ENCODE data around the gene NEDD4L. TPM values are rescaled to one million over a fixed set of nuclear protein-coding genes. Genes with fewer than 3 reads are reported as not detected.

The NEDD4L gene
- total and polyA plus RNA-seq, 10 of the 15 experiments (the other 5 are each of a cell fraction or from before 2014, with no cell fraction given): 7.4 to 24.0 (median 17.7) TPM

- Histone ChIP-seq H3K4me2 (ENCODE audit: control insufficient read depth, insufficient read depth) (no peak overlapping the region), H3K9ac (ENCODE audit: control insufficient read depth, insufficient read depth, low read length) (no peak overlapping the region), H3K27me3 (replicated peaks in 1 of 2; ENCODE audit: control insufficient read depth in 2 of 2, insufficient read depth in 2 of 2, low read length in 1 of 2) (no peaks in the 10 kb centered on the region), H3K79me2 (ENCODE audit: control insufficient read depth, insufficient read depth, low read length) (no peaks in the 10 kb centered on the region), H2AFZ (ENCODE audit: control insufficient read depth, low read depth, low read length) (no peak overlapping the region), H3K27ac (ENCODE audit: control insufficient read depth, insufficient read depth) (no peak overlapping the region), H4K20me1 (ENCODE audit: control insufficient read depth, insufficient read depth) (no peaks in the 10 kb centered on the region), H3K4me1 (ENCODE audit: control insufficient read depth, insufficient read depth, low read length) (0 out of 2 replicates have a peak, but pooled peaks cover 4% of the 10 kb centered on the region), H3K9me3 (replicated peaks; ENCODE audit: control insufficient read depth, insufficient read depth, low read length) (no peaks in the 10 kb centered on the region), H3K36me3 (ENCODE audit: control insufficient read depth in 2 of 2, insufficient read depth in 2 of 2, low read length in 1 of 2) (peaks cover 0 to 4% of the 10 kb centered on the region in 2 experiments; a peak in 1 of 4 replicates), H3K4me3 (no peak overlapping the region)
- TF ChIP-seq IRF4 (IDR thresholded peaks at IDR 0.05; ENCODE audit: low read depth, low read length): no peak
- no peak for TF ChIP-seq SMAD1 (IDR thresholded peaks at IDR 0.05; ENCODE audit: low read depth, partially characterized antibody)
- TF ChIP-seq, protein P1, sequence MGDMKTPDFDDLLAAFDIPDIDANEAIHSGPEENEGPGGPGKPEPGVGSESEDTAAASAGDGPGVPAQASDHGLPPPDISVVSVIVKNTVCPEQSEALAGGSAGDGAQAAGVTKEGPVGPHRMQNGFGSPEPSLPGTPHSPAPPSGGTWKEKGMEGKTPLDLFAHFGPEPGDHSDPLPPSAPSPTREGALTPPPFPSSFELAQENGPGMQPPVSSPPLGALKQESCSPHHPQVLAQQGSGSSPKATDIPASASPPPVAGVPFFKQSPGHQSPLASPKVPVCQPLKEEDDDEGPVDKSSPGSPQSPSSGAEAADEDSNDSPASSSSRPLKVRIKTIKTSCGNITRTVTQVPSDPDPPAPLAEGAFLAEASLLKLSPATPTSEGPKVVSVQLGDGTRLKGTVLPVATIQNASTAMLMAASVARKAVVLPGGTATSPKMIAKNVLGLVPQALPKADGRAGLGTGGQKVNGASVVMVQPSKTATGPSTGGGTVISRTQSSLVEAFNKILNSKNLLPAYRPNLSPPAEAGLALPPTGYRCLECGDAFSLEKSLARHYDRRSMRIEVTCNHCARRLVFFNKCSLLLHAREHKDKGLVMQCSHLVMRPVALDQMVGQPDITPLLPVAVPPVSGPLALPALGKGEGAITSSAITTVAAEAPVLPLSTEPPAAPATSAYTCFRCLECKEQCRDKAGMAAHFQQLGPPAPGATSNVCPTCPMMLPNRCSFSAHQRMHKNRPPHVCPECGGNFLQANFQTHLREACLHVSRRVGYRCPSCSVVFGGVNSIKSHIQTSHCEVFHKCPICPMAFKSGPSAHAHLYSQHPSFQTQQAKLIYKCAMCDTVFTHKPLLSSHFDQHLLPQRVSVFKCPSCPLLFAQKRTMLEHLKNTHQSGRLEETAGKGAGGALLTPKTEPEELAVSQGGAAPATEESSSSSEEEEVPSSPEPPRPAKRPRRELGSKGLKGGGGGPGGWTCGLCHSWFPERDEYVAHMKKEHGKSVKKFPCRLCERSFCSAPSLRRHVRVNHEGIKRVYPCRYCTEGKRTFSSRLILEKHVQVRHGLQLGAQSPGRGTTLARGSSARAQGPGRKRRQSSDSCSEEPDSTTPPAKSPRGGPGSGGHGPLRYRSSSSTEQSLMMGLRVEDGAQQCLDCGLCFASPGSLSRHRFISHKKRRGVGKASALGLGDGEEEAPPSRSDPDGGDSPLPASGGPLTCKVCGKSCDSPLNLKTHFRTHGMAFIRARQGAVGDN (IDR thresholded peaks at IDR 0.05): no peak
- no peak for TF ChIP-seq KAT2A (conservative IDR thresholded peaks at IDR 0.05; ENCODE audit: control insufficient read depth, low read depth, low read length)
- no peak for TF ChIP-seq ZSCAN29 (IDR thresholded peaks at IDR 0.05)
- no peak for TF ChIP-seq SUZ12 (IDR thresholded peaks at IDR 0.05; ENCODE audit: unreplicated experiment)
- TF ChIP-seq, protein P2, sequence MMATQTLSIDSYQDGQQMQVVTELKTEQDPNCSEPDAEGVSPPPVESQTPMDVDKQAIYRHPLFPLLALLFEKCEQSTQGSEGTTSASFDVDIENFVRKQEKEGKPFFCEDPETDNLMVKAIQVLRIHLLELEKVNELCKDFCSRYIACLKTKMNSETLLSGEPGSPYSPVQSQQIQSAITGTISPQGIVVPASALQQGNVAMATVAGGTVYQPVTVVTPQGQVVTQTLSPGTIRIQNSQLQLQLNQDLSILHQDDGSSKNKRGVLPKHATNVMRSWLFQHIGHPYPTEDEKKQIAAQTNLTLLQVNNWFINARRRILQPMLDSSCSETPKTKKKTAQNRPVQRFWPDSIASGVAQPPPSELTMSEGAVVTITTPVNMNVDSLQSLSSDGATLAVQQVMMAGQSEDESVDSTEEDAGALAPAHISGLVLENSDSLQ (IDR thresholded peaks at IDR 0.05): no peak
- TF ChIP-seq, protein P3, sequence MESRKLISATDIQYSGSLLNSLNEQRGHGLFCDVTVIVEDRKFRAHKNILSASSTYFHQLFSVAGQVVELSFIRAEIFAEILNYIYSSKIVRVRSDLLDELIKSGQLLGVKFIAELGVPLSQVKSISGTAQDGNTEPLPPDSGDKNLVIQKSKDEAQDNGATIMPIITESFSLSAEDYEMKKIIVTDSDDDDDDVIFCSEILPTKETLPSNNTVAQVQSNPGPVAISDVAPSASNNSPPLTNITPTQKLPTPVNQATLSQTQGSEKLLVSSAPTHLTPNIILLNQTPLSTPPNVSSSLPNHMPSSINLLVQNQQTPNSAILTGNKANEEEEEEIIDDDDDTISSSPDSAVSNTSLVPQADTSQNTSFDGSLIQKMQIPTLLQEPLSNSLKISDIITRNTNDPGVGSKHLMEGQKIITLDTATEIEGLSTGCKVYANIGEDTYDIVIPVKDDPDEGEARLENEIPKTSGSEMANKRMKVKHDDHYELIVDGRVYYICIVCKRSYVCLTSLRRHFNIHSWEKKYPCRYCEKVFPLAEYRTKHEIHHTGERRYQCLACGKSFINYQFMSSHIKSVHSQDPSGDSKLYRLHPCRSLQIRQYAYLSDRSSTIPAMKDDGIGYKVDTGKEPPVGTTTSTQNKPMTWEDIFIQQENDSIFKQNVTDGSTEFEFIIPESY (IDR thresholded peaks at IDR 0.05): no peak
- TF ChIP-seq JUNB (IDR thresholded peaks at IDR 0.05): no peak
- TF ChIP-seq TCF7 (IDR thresholded peaks at IDR 0.05; ENCODE audit: borderline replicate concordance): no peak
- no peak for TF ChIP-seq HDAC6 (IDR thresholded peaks at IDR 0.05; ENCODE audit: unreplicated experiment)
- TF ChIP-seq ZNF622 (IDR thresholded peaks at IDR 0.05): no peak
- ATAC-seq (no peak), DNase-seq (ENCODE audit: low read depth, low spot score) (no peak), FAIRE-seq (no peak)
- ChIA-PET CTCF (interaction anchor here (1.1 to 1.4 kb wide), 2 partner anchors 83 to 104 kb away, joined by 3 read pairs; no protein-coding TSS in a partner anchor), SMC1A (ENCODE audit: uncharacterized antibody, unreplicated experiment) (interaction anchor here (0.8 kb wide), 1 partner anchor 25 kb away, joined by 3 read pairs; no protein-coding TSS in a partner anchor), POLR2A (no interaction called here), RAD21 (ENCODE audit: unreplicated experiment) (no interaction called here)
- 35% methylated on average over 2 of the region's 2 CpGs for WGBS (ENCODE audit: insufficient coverage, insufficient replicate concordance, low lambda C conversion rate, missing lambda C conversion rate)
- intact Hi-C loops (cut with micrococcal nuclease; ENCODE audit: unreplicated experiment) (no loop called here), in situ Hi-C loops (cut with MboI) (no loop called here)
- no TSS peak for BruUV-seq (replicated peaks)
Measured at GRCh38 chr18:58393295-58393694, 349.3 kb downstream of the NEDD4L start.
